NCI-H1694 treated with DMSO at 0.1 percent for 48 hours (cell line): ENCODE measurements around the gene CRACDL.
A peak's percentile ranks its signal among the peaks of the same experiment; 100 is the strongest.
"Not testable (repeated sequence)": the region's sequence is repeated elsewhere in the genome, so short reads cannot be mapped to it uniquely, and the experiment has no call there.

Experiments
- DNase-seq: peaks from one replicate; lab custom pipeline; 2025; lab: John Stamatoyannopoulos, UW

CRACDL gene

DNA sequence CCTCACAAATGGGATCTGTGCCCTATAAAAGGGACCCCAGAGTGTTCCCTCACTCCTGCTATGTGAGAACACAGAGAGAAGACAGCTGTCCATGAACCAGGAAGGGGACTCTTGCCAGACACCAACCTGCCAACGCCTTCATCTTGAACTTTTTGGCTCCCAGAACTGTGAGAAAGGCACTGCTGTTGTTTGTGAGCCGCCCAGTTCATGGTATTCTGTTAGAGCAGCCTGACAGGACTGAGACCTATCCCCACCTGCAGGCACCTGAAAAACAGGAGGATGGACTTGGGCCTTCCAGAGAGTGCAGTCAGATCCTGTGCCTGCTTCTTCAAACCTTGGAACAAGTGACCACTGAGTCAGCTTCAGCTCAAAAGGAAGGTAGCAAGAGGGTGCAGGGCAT, 51.4 kb downstream of the CRACDL start:
- DNase-seq = no peak

- no peak for DNase-seq
Measured at GRCh38 chr2:98883780-98884211, 52.2 kb downstream of the CRACDL start.

GRCh38 chr2:98882971-98883779, 52.9 kb downstream of the CRACDL start:
- DNase-seq = no peak

DNA sequence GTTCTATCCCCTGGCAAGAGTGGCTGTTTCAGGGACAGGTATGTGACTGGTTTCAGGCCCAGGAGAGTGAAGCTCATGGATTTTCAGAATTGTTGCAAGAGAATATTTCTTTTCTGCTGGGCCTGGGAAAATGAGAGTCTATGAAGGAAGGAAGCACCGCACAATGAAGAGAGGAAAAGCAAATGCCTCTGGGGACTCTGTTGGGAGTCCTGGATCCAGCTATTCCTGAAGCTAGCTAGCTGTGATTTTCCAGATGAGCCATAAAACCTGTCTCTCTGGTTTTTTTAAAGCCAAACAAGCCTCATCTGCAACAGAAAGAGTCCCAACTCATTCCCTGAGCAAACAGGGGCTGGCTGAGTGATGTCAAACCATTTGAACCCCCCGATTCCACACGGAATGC, 53.7 kb downstream of the CRACDL start:
- DNase-seq = no peak

DNA sequence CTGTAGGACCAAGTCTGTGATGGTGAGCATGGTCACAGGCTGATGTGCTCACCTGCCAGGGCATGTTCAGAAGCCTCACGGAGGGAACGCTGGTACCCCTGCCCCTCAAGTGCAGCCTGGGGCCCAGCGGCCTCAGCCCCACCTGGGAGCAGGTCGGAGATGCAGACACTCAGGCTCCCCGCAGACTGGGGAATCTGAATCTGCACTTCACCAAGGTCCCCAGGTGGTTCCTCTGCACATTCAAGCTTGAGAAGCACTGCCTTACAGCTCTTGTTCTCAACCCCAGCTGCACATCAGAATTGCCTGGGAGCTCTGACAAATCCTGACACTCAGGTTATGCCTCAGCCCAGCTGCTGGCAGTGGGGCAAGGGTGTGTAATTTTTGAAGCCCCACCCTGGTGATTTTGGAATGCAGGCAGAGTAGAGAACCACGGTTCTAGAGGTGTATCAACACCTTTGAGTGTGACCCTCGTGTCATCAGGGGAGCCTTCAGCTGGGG, 54.8 kb downstream of the CRACDL start:
- DNase-seq = no peak

- DNase-seq = no peak
Measured at GRCh38 chr2:98880266-98881152, 55.5 kb downstream of the CRACDL start.

- DNase-seq = not testable (repeated sequence)
Measured at GRCh38 chr2:98877658-98878057, 58.4 kb downstream of the CRACDL start.

DNA sequence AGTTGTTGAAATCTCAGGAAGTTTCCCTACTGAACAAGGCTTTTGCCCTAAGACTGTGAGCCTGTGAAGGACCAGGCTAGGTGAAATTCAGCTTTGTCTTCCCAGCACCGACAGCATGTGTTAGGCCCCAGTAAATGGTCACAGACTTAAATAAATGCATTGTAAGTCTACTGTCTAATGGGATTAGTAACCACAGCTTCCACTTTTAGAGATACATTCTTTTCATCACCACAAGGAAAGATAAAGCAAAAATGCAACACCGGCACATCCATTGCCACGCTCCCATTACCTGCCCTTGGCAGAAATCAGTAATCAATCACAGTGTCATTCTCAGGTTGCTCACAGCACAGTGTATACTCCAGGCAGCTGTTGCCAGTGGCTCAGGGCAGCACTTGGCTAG, 59.3 kb downstream of the CRACDL start:
- DNase-seq = no peak

DNA sequence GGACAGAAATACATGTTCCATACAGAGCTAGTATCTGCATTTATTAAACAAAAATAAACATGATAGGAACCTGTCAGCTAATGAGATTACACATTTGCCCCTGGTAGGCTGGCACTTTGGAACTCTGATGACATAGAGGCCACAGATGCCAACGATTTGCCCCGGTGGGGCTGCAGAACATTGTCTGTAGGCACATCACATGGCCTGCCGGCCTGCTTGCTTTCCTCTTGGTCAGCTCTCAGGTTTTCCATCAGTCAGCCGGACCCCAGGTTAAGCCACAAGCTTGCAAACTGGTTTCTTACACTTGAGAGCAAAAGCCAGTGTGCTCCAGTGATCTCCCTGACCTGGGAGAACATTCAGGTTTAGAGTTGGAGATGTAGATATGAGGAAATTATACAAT, 60.3 kb downstream of the CRACDL start:
- no peak for DNase-seq

- DNase-seq = peak; percentile 18
Measured at GRCh38 chr2:98875081-98875728, 60.8 kb downstream of the CRACDL start.

- DNase-seq = no peak
Measured at GRCh38 chr2:98874186-98874689, 61.8 kb downstream of the CRACDL start.

DNA sequence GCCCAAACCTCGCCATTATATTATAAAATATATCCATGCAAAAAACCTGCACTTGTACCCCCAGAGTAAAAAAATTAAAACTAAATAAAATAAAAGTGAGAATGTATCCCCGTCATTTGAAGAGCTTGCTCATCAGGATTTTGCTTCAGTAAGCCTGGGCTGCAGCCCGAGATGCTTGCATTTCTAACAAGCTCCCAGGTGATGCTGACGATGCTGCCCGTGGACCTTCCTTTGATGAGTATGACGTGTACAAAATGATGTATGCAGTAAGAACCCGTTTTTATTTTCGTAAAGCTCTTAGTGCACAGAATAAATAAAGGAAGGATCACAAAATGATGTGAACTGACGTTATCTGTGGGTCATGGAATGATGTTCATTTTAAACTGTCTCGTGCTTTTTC, 63.5 kb downstream of the CRACDL start:
- DNase-seq = no peak

GRCh38 chr2:98871506-98871905, 64.5 kb downstream of the CRACDL start:
- no peak for DNase-seq

DNA sequence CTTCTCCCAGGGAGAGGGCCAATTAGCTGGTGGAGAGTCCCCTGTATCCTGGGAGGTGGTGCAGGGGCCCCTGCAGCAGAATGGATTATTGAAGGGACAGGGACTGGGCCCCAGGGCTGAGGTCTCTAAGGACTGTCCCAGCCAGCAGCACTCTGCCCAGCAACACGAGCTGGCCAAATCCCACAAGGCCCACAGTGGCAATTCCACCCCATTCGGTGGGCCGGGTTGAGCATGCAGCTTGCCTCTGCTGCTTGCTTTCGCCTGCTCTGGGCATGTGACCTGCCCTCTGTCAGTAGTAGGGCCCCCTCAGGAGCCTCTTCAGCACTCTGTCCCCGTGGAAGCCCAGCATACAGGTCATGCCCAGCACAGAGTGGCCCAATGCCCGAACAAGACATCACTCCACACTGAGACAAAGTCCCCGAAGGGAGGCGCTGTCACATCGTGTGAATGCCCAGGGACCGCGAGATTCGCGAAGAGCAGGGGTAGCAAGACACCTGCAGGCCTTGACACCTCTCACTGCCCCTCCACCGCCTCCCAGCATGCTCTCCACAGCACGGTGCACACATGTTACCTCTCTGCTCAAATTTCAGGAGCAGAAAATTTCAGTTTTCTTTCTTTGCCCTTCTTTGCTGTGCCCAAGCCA, 65.4 kb downstream of the CRACDL start:
- no peak for DNase-seq

- no peak for DNase-seq
Measured at GRCh38 chr2:98869870-98870269, 66.2 kb downstream of the CRACDL start.

DNA sequence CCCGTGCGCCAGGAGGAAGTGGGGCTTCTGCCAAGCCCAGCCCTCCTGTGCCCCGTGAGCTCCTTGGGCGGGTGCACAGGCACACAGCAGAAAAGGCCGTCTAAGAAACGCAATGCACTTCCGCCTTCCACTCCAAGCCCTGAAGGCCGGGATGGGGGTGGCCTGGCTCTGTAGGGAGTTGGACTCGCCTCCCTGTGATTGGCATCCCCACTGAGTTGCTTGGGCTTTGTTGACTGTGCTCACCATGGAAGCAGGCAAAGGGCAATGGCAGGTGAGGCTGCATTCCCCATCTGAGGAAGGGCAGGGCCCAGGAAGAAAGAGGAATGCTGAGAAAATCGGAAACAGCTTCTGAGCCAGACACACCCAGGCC, 66.8 kb downstream of the CRACDL start:
- no peak for DNase-seq

GRCh38 chr2:98868548-98869271, 67.3 kb downstream of the CRACDL start:
- no peak for DNase-seq

GRCh38 chr2:98867539-98868309, 68.3 kb downstream of the CRACDL start:
- DNase-seq = no peak

DNA sequence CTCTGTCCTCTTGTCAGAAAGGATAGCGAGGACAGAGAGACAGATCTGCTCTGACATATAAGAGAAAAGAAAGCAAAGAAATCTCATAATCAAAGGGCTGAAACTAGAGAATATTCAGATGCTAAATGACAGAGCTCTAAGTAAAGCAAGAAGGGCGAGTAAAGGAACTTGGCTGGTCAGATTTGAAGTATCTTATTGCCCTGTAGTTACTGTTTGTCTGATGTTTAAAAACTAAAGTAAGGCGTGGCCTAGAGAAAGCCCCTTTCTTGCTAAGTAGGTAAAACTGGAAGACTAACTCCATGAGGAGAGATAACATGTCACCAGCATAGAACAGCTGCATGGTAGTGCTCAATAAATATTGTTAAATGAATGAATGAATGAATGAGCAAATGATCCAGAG, 70.0 kb downstream of the CRACDL start:
- no peak for DNase-seq

DNA sequence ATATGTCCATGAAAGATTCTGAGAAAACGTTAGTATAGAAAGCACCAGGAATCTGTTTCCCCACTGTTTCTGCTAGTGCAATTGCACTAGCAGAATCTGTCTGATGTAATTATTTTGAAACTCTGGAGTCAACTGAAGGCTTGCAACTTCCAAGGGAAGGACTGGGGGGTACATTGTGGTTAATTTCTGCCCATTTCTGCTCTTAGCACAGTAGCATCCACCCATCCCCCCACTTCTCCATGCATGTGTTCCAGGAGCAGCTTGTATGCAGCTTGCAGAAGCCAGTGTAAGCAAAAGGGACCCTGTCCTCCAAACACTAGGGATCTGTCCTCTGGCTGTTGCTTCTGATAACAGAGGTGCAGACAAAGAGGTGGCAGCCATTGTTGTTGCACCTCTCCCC, 74.4 kb downstream of the CRACDL start:
- no peak for DNase-seq
